GM12872 (cell line): Measurements from ENCODE around the gene ANKRD10.

Experiments
- TF ChIP-seq, protein P1 (sequence below): IDR thresholded peaks from 3 replicates; pipeline ENCODE4 v1.5.1; 2011; ENCODE audit warnings: low read depth, mild to moderate bottlenecking, low read length, moderate library complexity; ENCODE audit not compliant: insufficient read depth

ANKRD10 gene

DNA sequence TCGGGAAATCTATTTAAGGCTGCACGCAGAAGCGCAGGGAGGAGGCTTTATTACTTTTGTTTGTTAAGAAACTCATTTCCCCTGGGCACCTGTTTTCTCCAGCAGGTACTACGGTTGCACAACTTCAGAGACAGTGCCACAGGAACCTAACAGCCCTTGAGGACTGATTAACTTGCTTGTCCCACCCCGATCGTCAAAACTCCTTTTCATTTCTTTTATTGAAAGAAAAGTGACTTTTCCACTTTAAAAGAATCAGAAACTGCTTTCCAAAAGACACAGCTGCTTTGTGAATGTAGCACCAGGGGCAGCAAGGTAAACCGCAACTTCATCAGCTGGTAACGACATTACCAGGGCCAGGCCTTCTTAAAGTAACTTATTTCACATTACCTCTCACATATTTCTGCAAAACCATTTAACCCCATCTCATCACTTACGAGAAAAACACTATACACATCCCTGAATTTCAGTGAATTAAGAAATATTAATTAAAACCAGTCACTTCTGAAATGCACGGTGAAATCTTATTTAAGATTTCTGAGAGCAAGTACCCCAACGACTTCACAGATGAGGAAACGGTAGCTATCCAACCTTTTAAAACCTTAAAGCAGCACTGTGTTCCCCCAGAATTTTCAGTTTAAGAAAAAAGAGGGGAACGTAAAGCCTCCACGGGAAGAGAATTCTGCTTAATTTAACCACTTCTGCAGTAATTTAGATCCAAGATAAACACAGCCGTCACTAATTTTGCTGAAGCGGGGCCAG, 1.4 kb downstream of the ANKRD10 start:
- TF ChIP-seq, protein P1, sequence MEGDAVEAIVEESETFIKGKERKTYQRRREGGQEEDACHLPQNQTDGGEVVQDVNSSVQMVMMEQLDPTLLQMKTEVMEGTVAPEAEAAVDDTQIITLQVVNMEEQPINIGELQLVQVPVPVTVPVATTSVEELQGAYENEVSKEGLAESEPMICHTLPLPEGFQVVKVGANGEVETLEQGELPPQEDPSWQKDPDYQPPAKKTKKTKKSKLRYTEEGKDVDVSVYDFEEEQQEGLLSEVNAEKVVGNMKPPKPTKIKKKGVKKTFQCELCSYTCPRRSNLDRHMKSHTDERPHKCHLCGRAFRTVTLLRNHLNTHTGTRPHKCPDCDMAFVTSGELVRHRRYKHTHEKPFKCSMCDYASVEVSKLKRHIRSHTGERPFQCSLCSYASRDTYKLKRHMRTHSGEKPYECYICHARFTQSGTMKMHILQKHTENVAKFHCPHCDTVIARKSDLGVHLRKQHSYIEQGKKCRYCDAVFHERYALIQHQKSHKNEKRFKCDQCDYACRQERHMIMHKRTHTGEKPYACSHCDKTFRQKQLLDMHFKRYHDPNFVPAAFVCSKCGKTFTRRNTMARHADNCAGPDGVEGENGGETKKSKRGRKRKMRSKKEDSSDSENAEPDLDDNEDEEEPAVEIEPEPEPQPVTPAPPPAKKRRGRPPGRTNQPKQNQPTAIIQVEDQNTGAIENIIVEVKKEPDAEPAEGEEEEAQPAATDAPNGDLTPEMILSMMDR, result no peak

DNA sequence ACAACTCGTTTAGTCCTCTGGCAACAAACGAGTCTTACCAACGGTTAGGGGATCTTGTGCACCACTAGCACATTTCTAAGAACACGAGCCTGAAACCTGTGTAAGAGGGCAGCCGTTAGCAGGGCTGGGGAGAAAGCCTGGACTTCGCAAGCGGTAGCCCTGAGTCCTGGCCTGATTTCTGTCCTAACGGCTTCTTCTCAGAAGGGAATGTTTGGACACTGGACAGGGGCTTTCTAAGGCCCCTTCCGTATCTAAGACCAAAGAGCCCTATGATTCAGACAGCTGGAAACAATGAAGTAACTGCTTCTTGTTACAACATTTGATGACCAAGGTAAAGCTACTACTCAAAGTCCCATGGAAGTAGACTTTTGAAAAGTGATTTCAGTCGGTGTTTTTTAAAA, 2.2 kb downstream of the ANKRD10 start:
- TF ChIP-seq, protein P1, result no peak

DNA sequence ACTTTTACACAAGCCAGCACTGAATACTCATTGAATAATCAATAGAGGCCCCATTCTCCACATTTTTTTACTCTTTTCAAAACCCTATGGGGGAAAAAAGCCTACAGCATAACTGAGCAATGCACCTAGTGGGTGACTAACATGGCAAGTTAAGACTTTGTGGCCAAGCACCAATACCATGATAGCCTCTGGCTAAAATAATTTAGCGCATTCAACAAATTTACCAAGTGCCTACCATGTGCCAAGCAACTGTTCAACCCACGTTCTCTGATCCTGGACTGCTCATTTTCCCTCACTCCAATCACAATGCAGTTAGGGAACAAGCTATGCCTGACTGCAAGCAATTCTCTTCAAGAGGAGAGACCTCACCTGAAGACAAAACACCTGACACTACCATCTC, 3.0 kb downstream of the ANKRD10 start:
- TF ChIP-seq, protein P1, result no peak

DNA sequence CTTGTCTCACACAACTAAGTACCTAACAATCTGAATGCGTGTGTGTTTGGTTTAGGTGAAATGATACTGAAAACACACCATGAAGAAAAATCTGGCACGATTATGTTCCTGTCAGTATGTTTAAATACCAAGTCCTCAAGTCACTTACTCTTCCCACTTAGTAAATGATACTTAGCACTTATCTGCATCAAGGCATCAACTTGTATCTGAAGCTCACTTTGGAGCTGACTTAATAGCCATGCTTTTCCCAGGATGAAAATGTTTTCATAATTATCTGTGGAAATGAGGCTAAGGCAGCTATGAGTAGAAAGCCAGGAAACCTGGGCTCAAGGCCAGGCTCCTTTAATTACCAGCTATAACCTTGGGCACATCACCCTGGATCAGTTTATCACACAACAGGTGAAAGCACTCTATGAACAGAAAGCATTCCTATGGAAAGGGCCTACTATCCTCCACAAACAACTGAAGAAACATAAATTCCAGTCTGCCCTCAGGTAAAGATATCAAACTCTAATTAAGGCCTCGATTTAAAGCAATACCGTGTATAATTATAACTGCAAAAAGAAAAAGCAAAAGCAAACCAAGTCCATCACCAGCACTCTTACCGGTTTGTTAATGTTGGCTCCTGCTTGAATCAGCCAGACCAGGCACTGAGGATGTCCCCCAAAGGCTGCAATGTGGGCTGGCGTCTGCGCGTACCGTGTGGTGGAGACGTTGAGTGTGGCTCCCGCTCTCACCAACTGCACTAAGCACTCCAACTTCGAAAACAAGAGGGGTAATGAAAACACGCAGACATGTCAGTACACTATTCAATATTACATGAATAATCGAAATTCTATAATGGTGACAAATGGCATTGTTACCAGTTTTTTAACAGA, 4.6 kb downstream of the ANKRD10 start:
- TF ChIP-seq, protein P1, result no peak

DNA sequence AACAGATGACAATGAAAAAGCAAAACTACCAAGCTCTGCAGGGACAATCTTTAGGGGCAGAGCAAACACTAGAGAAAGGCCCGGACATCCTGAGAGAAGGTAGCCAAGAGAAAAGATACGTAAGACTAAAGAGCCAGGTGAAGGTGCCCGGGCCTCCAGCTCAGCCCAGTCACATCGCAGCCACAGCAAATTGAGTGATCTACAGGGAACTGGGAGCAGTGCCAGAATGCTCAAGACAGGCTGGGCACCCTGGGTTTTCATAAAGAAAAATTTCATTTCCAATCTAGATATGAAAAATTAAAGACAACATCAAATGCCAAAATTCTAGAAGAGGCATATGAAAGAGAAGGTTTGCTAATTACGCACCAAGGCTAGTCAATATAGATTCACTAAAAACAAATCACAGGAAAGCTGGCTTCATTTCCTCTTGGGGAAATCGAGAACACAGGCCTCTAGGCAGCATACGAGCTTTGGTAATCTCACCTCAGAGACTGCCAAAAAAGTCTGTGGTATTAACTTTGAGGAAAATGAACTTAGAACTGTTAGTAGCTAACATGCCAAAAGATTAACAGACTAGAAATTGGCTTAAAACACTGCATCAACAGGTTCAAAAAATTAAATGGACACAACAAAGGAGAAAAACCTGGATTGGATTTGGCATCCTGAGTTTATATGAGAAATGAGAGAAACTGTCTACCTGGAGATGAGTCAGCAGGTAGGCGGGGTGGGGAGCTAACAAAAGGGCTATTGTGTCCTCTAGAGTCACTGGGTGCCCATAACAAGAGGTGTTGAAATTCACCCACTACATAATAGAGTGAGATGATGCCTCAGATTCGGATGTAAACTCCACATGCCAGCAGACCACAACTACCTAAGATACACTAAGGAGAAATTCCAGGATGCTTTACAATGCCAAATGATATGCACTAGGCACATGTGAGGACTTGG, 6.6 kb downstream of the ANKRD10 start:
- TF ChIP-seq, protein P1, result no peak

DNA sequence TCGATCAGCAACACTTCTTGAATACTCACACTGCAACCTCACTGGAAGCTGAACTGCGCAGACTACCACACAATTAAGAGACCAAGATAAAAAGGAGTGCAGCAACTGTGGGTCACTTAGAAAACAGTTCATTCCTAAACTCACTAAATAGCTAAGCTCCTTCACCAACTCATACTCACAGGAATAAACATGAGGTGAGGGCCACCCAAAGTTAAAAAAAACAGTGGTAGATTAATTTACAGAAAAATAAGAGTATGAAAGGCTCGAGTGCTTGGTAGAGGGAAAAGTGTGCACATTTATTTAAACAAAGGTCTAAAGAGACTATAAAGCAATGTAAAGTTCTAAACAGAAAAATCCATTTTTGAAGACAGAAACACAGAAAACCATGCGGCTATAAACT, 7.6 kb downstream of the ANKRD10 start:
- TF ChIP-seq, protein P1, result no peak
